ENCODE results near the gene IFIT2. TPM values are rescaled to one million over a fixed set of nuclear protein-coding genes. Genes with fewer than 3 reads are reported as not detected.
"Not testable (repeated sequence)": the region's sequence is repeated elsewhere in the genome, so short reads cannot be mapped to it uniquely, and the experiment has no call there.

Gene IFIT2
- 4.9 and 5.7 TPM in 2 replicates for total RNA-seq

GRCh38 chr10:89301721-89302445, at the start of gene IFIT2:
TSS of gene IFIT2 (plus strand) at chr10:89302046. CDS start at chr10:89302124, 78 bp downstream.
- H3K9me3 Mint-ChIP-seq, result peaks cover 4% of the 10 kb centered on the region
- peak within 1 kb of the TSS; percentile 98 for H3K27ac Mint-ChIP-seq
- ATAC-seq (ENCODE audit: low read depth) (peak; percentile 86), DNase-seq (no peak)
- intact Hi-C loops (cut with micrococcal nuclease), result loop anchor here (1.0 to 2.0 kb wide), 5 partner anchors 30 to 112 kb away; partner anchors contain the start of genes IFIT1, IFIT5 and LIPA
- H3K36me3 Mint-ChIP-seq (ENCODE audit: low read depth), result peaks cover 32% of the 10 kb centered on the region
- CTCF ChIA-PET, result interaction anchor here (1.0 to 3.6 kb wide), 3 partner anchors 30 to 112 kb away, joined by 4 to 19 read pairs (median 4); partner anchors contain the start of gene IFIT5
- H3K27me3 Mint-ChIP-seq, result no peaks in the 10 kb centered on the region
- TF ChIP-seq CTCF (IDR thresholded peaks at IDR 0.05), result no peak
- POLR2A ChIA-PET, result interaction anchor here (0.5 to 2.7 kb wide), 8 partner anchors 26 to 571 kb away, joined by 3 to 17 read pairs (median 4); partner anchors contain the start of genes IFIT1, IFIT3, IFIT5 and LIPA
- H3K4me1 Mint-ChIP-seq, result peaks cover 45% of the 10 kb centered on the region
- H3K4me3 Mint-ChIP-seq, result peak within 1 kb of the TSS; percentile 91

- H3K27me3 Mint-ChIP-seq, result peaks cover 3% of the 10 kb centered on the region
- intact Hi-C loops (cut with micrococcal nuclease), result loop anchor here (2.0 kb wide), 1 partner anchor 393 kb away; the partner anchor contains the start of gene PANK1
- peaks cover 26% of the 10 kb centered on the region for H3K4me1 Mint-ChIP-seq
- no peak for ATAC-seq (ENCODE audit: low read depth)
- DNase-seq, result no peak
- no peak for TF ChIP-seq CTCF (IDR thresholded peaks at IDR 0.05)
- peaks cover 3% of the 10 kb centered on the region for H3K36me3 Mint-ChIP-seq (ENCODE audit: low read depth)
- H3K4me3 Mint-ChIP-seq, result no peak overlapping the region
- ChIA-PET POLR2A (interaction anchor here (0.8 to 2.5 kb wide), 9 partner anchors 9 to 372 kb away, joined by 3 to 15 read pairs (median 4); partner anchors contain the start of genes IFIT1, IFIT2, IFIT5 and STAMBPL1), CTCF (interaction anchor here (0.7 to 2.0 kb wide), 2 partner anchors 38 to 162 kb away, joined by 4 to 5 read pairs; partner anchors contain the start of gene IFIT5)
- peaks cover 15% of the 10 kb centered on the region for H3K9me3 Mint-ChIP-seq
- no peak overlapping the region for H3K27ac Mint-ChIP-seq
These were observed 49.6 kb upstream of the IFIT2 start for GRCh38 chr10:89252225-89252585.

GRCh38 chr10:89255091-89255579, 46.7 kb upstream of the IFIT2 start:
- H3K4me3 Mint-ChIP-seq; DNase-seq; intact Hi-C loops (cut with micrococcal nuclease); POLR2A ChIA-PET; CTCF ChIA-PET; H3K36me3 Mint-ChIP-seq (ENCODE audit: low read depth); H3K27me3 Mint-ChIP-seq; H3K27ac Mint-ChIP-seq; ATAC-seq (ENCODE audit: low read depth): not testable (repeated sequence)
- peaks cover 15% of the 10 kb centered on the region for H3K9me3 Mint-ChIP-seq
- peaks cover 12% of the 10 kb centered on the region for H3K4me1 Mint-ChIP-seq

- CTCF ChIA-PET, result interaction anchor here (1.4 kb wide), 1 partner anchor 158 kb away, joined by 3 read pairs; no protein-coding TSS in a partner anchor
- H3K4me1 Mint-ChIP-seq, result peaks cover 8% of the 10 kb centered on the region
- H3K9me3 Mint-ChIP-seq, result peaks cover 15% of the 10 kb centered on the region
- intact Hi-C loops (cut with micrococcal nuclease), result no loop called here
- no peak overlapping the region for H3K4me3 Mint-ChIP-seq
- H3K27me3 Mint-ChIP-seq, result peaks cover 3% of the 10 kb centered on the region
- POLR2A ChIA-PET, result no interaction called here
- no peak for TF ChIP-seq CTCF (IDR thresholded peaks at IDR 0.05)
- no peak for DNase-seq
- ATAC-seq (ENCODE audit: low read depth), result no peak
- H3K27ac Mint-ChIP-seq, result no peak overlapping the region
- H3K36me3 Mint-ChIP-seq (ENCODE audit: low read depth), result peaks cover 3% of the 10 kb centered on the region
These were observed 46.1 kb upstream of the IFIT2 start for GRCh38 chr10:89255793-89256192.

- peaks cover 3% of the 10 kb centered on the region for H3K36me3 Mint-ChIP-seq (ENCODE audit: low read depth)
- H3K27me3 Mint-ChIP-seq, result peaks cover 3% of the 10 kb centered on the region
- intact Hi-C loops (cut with micrococcal nuclease), result no loop called here
- DNase-seq (no peak), ATAC-seq (ENCODE audit: low read depth) (no peak)
- H3K27ac Mint-ChIP-seq, result no peak overlapping the region
- no peak for TF ChIP-seq CTCF (IDR thresholded peaks at IDR 0.05)
- H3K9me3 Mint-ChIP-seq, result peaks cover 15% of the 10 kb centered on the region
- CTCF ChIA-PET, result interaction anchor here (1.4 kb wide), 1 partner anchor 158 kb away, joined by 3 read pairs; no protein-coding TSS in a partner anchor
- peaks cover 3% of the 10 kb centered on the region for H3K4me1 Mint-ChIP-seq
- POLR2A ChIA-PET, result no interaction called here
- no peak overlapping the region for H3K4me3 Mint-ChIP-seq
These were observed 45.5 kb upstream of the IFIT2 start for GRCh38 chr10:89256340-89256739.

All from activated B cell treated with CpG ODN at 0.5 μM for 24 hours (primary cell).